IMR-90 (cell line): ENCODE results near the gene JAK1. TPM values are rescaled to one million over a fixed set of nuclear protein-coding genes. Genes with fewer than 3 reads are reported as not detected.

Experiments
- ATAC-seq: fragments of 200-7000 bp; cut with Tn5 transposase; 2 replicates; pipeline ENCODE4 v1.9.1; 2020; ENCODE audit warnings: low read depth, mild to moderate bottlenecking, moderate library complexity
- BruUV-seq: library from RNA; stranded (reverse); fragments of 400-500 nt; replicated peaks from 2 replicates; lab custom pipeline; 2021; lab: Mats Ljungman, UMichigan
- CTCF ChIA-PET: fragments of 300-600 bp; formaldehyde crosslinking; extraction: SDS; loops from one replicate; lab custom pipeline; 2021; ENCODE audit warnings: antibody characterized with exemption; lab: Yijun Ruan, JAX
- POLR2A ChIA-PET: fragments of 300-600 bp; sonication (Branson Sonifier 250); formaldehyde crosslinking; loops from one replicate; lab custom pipeline; 2022; ENCODE audit warnings: antibody characterized with exemption; ENCODE audit not compliant: unreplicated experiment; lab: Charles Lee
- DNase-seq: peaks from one replicate; pipeline ENCODE4 v3.0.0; 2013
- H2AFZ ChIP-seq: replicated peaks from 2 replicates; pipeline ENCODE3; 2013; ENCODE audit warnings: low read length, mild to moderate bottlenecking; ENCODE audit not compliant: poor library complexity
- H2AK5ac ChIP-seq: 2 replicates; pipeline ENCODE4 v1.6.1; 2013; ENCODE audit warnings: low read depth, low read length, inconsistent platforms
- H2AK9ac ChIP-seq: replicated peaks from 2 replicates; pipeline ENCODE3; 2013; ENCODE audit warnings: mild to moderate bottlenecking, low read depth, low read length, moderate library complexity; ENCODE audit not compliant: poor library complexity
- H2BK120ac ChIP-seq: 2 replicates; pipeline ENCODE4 v1.6.1; 2013; ENCODE audit warnings: low read depth, low read length, inconsistent platforms
- H2BK15ac ChIP-seq: 3 replicates; pipeline ENCODE4 v1.6.1; 2013; ENCODE audit warnings: low read depth, low read length, inconsistent platforms
- H2BK20ac ChIP-seq: 2 replicates; pipeline ENCODE4 v1.6.1; 2013; ENCODE audit warnings: low read depth, mild to moderate bottlenecking, inconsistent platforms, low read length, moderate library complexity
- H2BK5ac ChIP-seq: 2 replicates; pipeline ENCODE4 v1.6.1; 2013; ENCODE audit warnings: mild to moderate bottlenecking, low read depth, low read length, inconsistent platforms; ENCODE audit not compliant: poor library complexity, severe bottlenecking
- H3K14ac ChIP-seq: replicated peaks from 2 replicates; pipeline ENCODE4 v1.6.1; 2013; ENCODE audit warnings: low read depth, low read length, inconsistent platforms
- H3K18ac ChIP-seq: 2 replicates; pipeline ENCODE4 v1.6.1; 2013; ENCODE audit warnings: low read depth, low read length, control low read depth
- H3K23ac ChIP-seq: 2 replicates; pipeline ENCODE4 v1.6.1; 2013; ENCODE audit warnings: low read depth, low read length, inconsistent platforms
- H3K27ac ChIP-seq: 2 replicates; pipeline ENCODE4 v1.5.1; 2013; ENCODE audit warnings: mild to moderate bottlenecking, control low read depth, low read length; ENCODE audit not compliant: insufficient read depth
- H3K27me3 ChIP-seq: 2 replicates; pipeline ENCODE4 v1.6.1; 2013; ENCODE audit warnings: low read length; ENCODE audit not compliant: control insufficient read depth, insufficient read depth
- H3K36me3 ChIP-seq: 2 replicates; pipeline ENCODE4 v1.6.1; 2013; ENCODE audit warnings: low read length, mixed read lengths; ENCODE audit not compliant: control insufficient read depth, insufficient read depth
- H3K4ac ChIP-seq: 2 replicates; pipeline ENCODE4 v1.6.1; 2013; ENCODE audit warnings: low read depth, low read length, inconsistent platforms
- H3K4me1 ChIP-seq: 2 replicates; pipeline ENCODE4 v1.6.1; 2013; ENCODE audit warnings: low read length, mixed read lengths; ENCODE audit not compliant: control insufficient read depth, insufficient read depth
- H3K4me2 ChIP-seq: 2 replicates; pipeline ENCODE4 v1.6.1; 2013; ENCODE audit warnings: low read depth, mild to moderate bottlenecking, control low read depth, low read length, moderate library complexity
- H3K4me3 ChIP-seq: 2 replicates; pipeline ENCODE4 v1.5.1; 2013; ENCODE audit warnings: low read depth, mild to moderate bottlenecking, control low read depth, low read length, moderate library complexity; ENCODE audit not compliant: insufficient read depth
- H3K56ac ChIP-seq: 2 replicates; pipeline ENCODE4 v1.6.1; 2013; ENCODE audit warnings: low read length, inconsistent platforms; ENCODE audit not compliant: insufficient read depth; ENCODE audit errors: extremely low read depth
- H3K79me1 ChIP-seq, 2 experiments: 2 replicates each; pipeline ENCODE4 v1.6.1; 2013; ENCODE audit warnings: low read length in 2 of 2, inconsistent platforms in 1 of 2, low read depth in 1 of 2
- H3K9ac ChIP-seq: 2 replicates; pipeline ENCODE4 v1.6.1; 2013; ENCODE audit warnings: low read depth, low read length, control low read depth
- H3K9me1 ChIP-seq: 2 replicates; pipeline ENCODE4 v1.6.1; 2013; ENCODE audit warnings: low read length, inconsistent platforms; ENCODE audit not compliant: insufficient read depth
- H3K9me3 ChIP-seq: 2 replicates; pipeline ENCODE4 v1.6.1; 2013; ENCODE audit warnings: low read length; ENCODE audit not compliant: control insufficient read depth, insufficient read depth
- H4K20me1 ChIP-seq: 2 replicates; pipeline ENCODE4 v1.6.1; 2013; ENCODE audit warnings: low read length, inconsistent platforms; ENCODE audit not compliant: insufficient read depth
- H4K5ac ChIP-seq: 2 replicates; pipeline ENCODE4 v1.6.1; 2013; ENCODE audit warnings: mild to moderate bottlenecking, low read depth, low read length, control low read depth
- H4K8ac ChIP-seq, 2 experiments: 2 replicates each; pipeline ENCODE4 v1.6.1; 2013; ENCODE audit warnings: low read depth in 2 of 2, low read length in 2 of 2, control low read depth in 1 of 2, inconsistent platforms in 1 of 2
- H4K91ac ChIP-seq: 2 replicates; pipeline ENCODE4 v1.6.1; 2013; ENCODE audit warnings: low read depth, low read length, inconsistent platforms; ENCODE audit not compliant: insufficient read depth
- BHLHE40 ChIP-seq: fragments of 150-350 bp; IDR thresholded peaks from 2 replicates; pipeline ENCODE4 v1.6.1; 2016; ENCODE audit warnings: mild to moderate bottlenecking, low read depth, low read length
- CEBPB ChIP-seq: IDR thresholded peaks from 2 replicates; pipeline ENCODE4 v1.6.1; 2012; ENCODE audit warnings: low read depth, low read length, improper control_type of control experiment
- CHD1 ChIP-seq: IDR thresholded peaks from 2 replicates; pipeline ENCODE4 v1.6.1; 2012; ENCODE audit warnings: low read depth, low read length, improper control_type of control experiment
- FOS ChIP-seq: fragments of 150-350 bp; IDR thresholded peaks from 2 replicates; pipeline ENCODE4 v1.6.1; 2016; ENCODE audit warnings: low read depth, low read length
- MAFK ChIP-seq: IDR thresholded peaks from 2 replicates; pipeline ENCODE4 v1.6.1; 2012; ENCODE audit warnings: low read depth, low read length, improper control_type of control experiment
- MAZ ChIP-seq: IDR thresholded peaks from 2 replicates; pipeline ENCODE4 v1.6.1; 2012; ENCODE audit warnings: low read depth, mild to moderate bottlenecking, low read length, improper control_type of control experiment, moderate library complexity, borderline replicate concordance
- MXI1 ChIP-seq: IDR thresholded peaks from 2 replicates; pipeline ENCODE4 v1.6.1; 2012; ENCODE audit warnings: low read depth, mild to moderate bottlenecking, low read length, moderate library complexity, borderline replicate concordance
- NFE2L2 ChIP-seq: fragments of 150-350 bp; IDR thresholded peaks from 2 replicates; pipeline ENCODE4 v1.6.1; 2016; ENCODE audit warnings: low read depth, mild to moderate bottlenecking, low read length
- POLR2A ChIP-seq: IDR thresholded peaks from 2 replicates; pipeline ENCODE4 v1.6.1; 2012; ENCODE audit warnings: mild to moderate bottlenecking, low read depth, low read length
- RAD21 ChIP-seq: IDR thresholded peaks from 2 replicates; pipeline ENCODE4 v1.6.1; 2012; ENCODE audit warnings: low read length, improper control_type of control experiment
- RCOR1 ChIP-seq: IDR thresholded peaks from 2 replicates; pipeline ENCODE4 v1.6.1; 2012; ENCODE audit warnings: mild to moderate bottlenecking, low read length, improper control_type of control experiment; ENCODE audit not compliant: insufficient replicate concordance
- RFX5 ChIP-seq: IDR thresholded peaks from 2 replicates; pipeline ENCODE4 v1.8.0; 2012; ENCODE audit warnings: low read depth, mild to moderate bottlenecking, low read length, moderate library complexity
- SMC3 ChIP-seq: fragments of 150-350 bp; IDR thresholded peaks from 2 replicates; pipeline ENCODE4 v1.6.1; 2016; ENCODE audit warnings: low read depth, mild to moderate bottlenecking, antibody characterized with exemption, low read length, moderate library complexity
- WGBS, 2 experiments: methylation state at CpG; one replicate each; pipeline versions ENCODE4 v1.1.5 to v1.1.7; 2013; ENCODE audit warnings: missing lambda C conversion rate in 2 of 2; ENCODE audit not compliant: insufficient read length in 1 of 2; ENCODE audit errors: extremely low coverage in 2 of 2; 5-methylcytosine and 5-hydroxymethylcytosine counted together
- dilution Hi-C: fragments of 300-500 bp; cut with HindIII; formaldehyde crosslinking; loops from one replicate; pipeline ENCODE4 v1.14.3; 2018; ENCODE audit warnings: low sequenced_read_pairs; ENCODE audit not compliant: unreplicated experiment
- in situ Hi-C: fragments of 300-500 bp; cut with MboI; formaldehyde crosslinking; loops from 3 replicates; pipeline ENCODE4 v1.14.3; 2019; ENCODE audit warnings: low sequenced_read_pairs, inconsistent platforms, mixed read lengths
- intact Hi-C: fragments of 100-400 bp; cut with micrococcal nuclease; formaldehyde crosslinking; loops from 2 replicates; pipeline ENCODE4 v1.10.0; 2022
- polyA plus RNA-seq, 3 experiments: library from polyadenylated mRNA; depleted of rRNA; stranded (reverse); fragments of >200 nt; gene quantifications; 2 replicates each; pipeline ENCODE4 v1.2.3, GENCODE V29; 2012; ENCODE audit warnings: low replicate concordance in 1 of 3
- total RNA-seq: library from RNA; depleted of rRNA; stranded (reverse); fragments of >200 nt; gene quantifications from 2 replicates; pipeline ENCODE4 v1.2.3, GENCODE V29; 2012
- TF ChIP-seq, protein P1 (sequence below): fragments of 150-350 bp; IDR thresholded peaks from 2 replicates; pipeline ENCODE4 v1.6.1; 2017; ENCODE audit warnings: mild to moderate bottlenecking, antibody characterized with exemption, low read length, low read depth
- TF ChIP-seq, protein P2 (sequence below): fragments of 150-350 bp; IDR thresholded peaks from 2 replicates; pipeline ENCODE4 v1.6.1; 2016; ENCODE audit warnings: low read depth, mild to moderate bottlenecking, low read length, moderate library complexity, borderline replicate concordance
- TF ChIP-seq, protein P3 (sequence below): conservative IDR thresholded peaks from 2 replicates; pipeline ENCODE4 v1.5.1; 2012; ENCODE audit warnings: mild to moderate bottlenecking, low read depth, low read length, improper control_type of control experiment

The JAK1 gene
- total and polyA plus RNA-seq, 2 of the 4 experiments (the other 2 are of a cell fraction), result 76.9 to 103 TPM

DNA sequence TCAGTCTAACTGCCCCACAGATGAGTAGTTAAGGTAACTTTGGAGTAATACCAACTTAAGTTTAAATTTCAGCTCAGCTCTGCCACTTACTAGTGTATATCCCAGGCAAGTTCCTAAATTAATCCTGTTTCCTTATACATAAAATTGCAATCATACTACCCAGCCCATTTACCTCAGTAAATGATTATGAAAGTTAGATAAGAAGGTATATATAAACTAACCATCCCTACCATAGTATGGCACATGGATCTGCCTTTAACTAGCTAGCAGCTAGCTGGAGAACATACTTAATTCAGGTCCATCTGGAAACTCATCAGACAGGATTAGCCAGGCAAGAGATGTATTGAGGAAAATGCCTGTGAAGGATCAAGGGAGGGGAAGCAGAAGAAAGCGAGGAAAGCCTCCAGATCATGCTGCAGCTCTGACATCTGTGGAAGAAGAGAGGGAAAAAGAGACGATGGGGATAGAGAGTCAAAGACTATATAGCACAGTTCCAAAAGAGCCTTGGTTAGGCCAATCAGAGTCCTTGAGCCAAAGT lies 8.0 kb upstream of the JAK1 start:
- no peak overlapping the region for H3K14ac ChIP-seq
- H2BK20ac ChIP-seq, result no peak overlapping the region
- ChIA-PET CTCF (no interaction called here), POLR2A (no interaction called here)
- no peak overlapping the region for H3K56ac ChIP-seq
- H2AFZ ChIP-seq, result no peak overlapping the region
- H2BK5ac ChIP-seq, result no peak overlapping the region
- H3K36me3 ChIP-seq, result no peaks in the 10 kb centered on the region
- H3K9me3 ChIP-seq, result no peaks in the 10 kb centered on the region
- no peak overlapping the region for H2BK120ac ChIP-seq
- no peak overlapping the region for H3K18ac ChIP-seq
- no peak overlapping the region for H2AK9ac ChIP-seq
- no peak overlapping the region for H3K4me3 ChIP-seq
- ATAC-seq, result no peak
- H3K27me3 ChIP-seq, result no peaks in the 10 kb centered on the region; the same call in 1 of the 2 replicates
- no peaks in the 10 kb centered on the region for H3K4me1 ChIP-seq
- H2AK5ac ChIP-seq, result no peak overlapping the region
- no peak overlapping the region for H3K27ac ChIP-seq
- no peak overlapping the region for H3K4me2 ChIP-seq
- intact Hi-C loops, result no loop called here
- no peak for TF ChIP-seq NFE2L2
- no peak for TF ChIP-seq SMC3
- no peak for TF ChIP-seq CHD1
- TF ChIP-seq CEBPB, result no peak
- TF ChIP-seq MXI1, result no peak
- no peak for TF ChIP-seq RAD21
- TF ChIP-seq, protein P1, sequence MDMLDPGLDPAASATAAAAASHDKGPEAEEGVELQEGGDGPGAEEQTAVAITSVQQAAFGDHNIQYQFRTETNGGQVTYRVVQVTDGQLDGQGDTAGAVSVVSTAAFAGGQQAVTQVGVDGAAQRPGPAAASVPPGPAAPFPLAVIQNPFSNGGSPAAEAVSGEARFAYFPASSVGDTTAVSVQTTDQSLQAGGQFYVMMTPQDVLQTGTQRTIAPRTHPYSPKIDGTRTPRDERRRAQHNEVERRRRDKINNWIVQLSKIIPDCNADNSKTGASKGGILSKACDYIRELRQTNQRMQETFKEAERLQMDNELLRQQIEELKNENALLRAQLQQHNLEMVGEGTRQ, result no peak
- TF ChIP-seq MAFK, result no peak
- TF ChIP-seq, protein P2, sequence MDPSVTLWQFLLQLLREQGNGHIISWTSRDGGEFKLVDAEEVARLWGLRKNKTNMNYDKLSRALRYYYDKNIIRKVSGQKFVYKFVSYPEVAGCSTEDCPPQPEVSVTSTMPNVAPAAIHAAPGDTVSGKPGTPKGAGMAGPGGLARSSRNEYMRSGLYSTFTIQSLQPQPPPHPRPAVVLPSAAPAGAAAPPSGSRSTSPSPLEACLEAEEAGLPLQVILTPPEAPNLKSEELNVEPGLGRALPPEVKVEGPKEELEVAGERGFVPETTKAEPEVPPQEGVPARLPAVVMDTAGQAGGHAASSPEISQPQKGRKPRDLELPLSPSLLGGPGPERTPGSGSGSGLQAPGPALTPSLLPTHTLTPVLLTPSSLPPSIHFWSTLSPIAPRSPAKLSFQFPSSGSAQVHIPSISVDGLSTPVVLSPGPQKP, result no peak
- TF ChIP-seq, protein P3, sequence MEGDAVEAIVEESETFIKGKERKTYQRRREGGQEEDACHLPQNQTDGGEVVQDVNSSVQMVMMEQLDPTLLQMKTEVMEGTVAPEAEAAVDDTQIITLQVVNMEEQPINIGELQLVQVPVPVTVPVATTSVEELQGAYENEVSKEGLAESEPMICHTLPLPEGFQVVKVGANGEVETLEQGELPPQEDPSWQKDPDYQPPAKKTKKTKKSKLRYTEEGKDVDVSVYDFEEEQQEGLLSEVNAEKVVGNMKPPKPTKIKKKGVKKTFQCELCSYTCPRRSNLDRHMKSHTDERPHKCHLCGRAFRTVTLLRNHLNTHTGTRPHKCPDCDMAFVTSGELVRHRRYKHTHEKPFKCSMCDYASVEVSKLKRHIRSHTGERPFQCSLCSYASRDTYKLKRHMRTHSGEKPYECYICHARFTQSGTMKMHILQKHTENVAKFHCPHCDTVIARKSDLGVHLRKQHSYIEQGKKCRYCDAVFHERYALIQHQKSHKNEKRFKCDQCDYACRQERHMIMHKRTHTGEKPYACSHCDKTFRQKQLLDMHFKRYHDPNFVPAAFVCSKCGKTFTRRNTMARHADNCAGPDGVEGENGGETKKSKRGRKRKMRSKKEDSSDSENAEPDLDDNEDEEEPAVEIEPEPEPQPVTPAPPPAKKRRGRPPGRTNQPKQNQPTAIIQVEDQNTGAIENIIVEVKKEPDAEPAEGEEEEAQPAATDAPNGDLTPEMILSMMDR, result no peak
- TF ChIP-seq RFX5, result no peak
- no peak for TF ChIP-seq BHLHE40
- no peak for TF ChIP-seq MAZ
- no peak for TF ChIP-seq POLR2A
- no peak for TF ChIP-seq RCOR1
- no peak for TF ChIP-seq FOS
- dilution Hi-C loops, result no loop called here
- H3K9me1 ChIP-seq, result no peaks in the 10 kb centered on the region; the same call in 1 of the 2 replicates
- no peak overlapping the region for H2BK15ac ChIP-seq
- DNase-seq, result no peak
- no CpG with 5 or more reads among the region's 2 CpGs for WGBS, 2 experiments
- H4K5ac ChIP-seq, result no peak overlapping the region
- no peak overlapping the region for H3K9ac ChIP-seq
- no peaks in the 10 kb centered on the region for H3K79me1 ChIP-seq
- BruUV-seq, result no TSS peak
- no peaks in the 10 kb centered on the region for H4K20me1 ChIP-seq
- H4K91ac ChIP-seq, result no peak overlapping the region
- no peak overlapping the region for H3K23ac ChIP-seq
- no peak overlapping the region for H4K8ac ChIP-seq
- no peak overlapping the region for H3K4ac ChIP-seq
- in situ Hi-C loops, result no loop called here
